DLD1 (cell line): ENCODE measurements around the gene ABTB1.

Experiments
- in situ Hi-C: cut with HindIII; loops from 2 replicates; pipeline ENCODE4 v1.10.0; 2017; ENCODE audit warnings: low sequenced_read_pairs

Gene ABTB1

DNA sequence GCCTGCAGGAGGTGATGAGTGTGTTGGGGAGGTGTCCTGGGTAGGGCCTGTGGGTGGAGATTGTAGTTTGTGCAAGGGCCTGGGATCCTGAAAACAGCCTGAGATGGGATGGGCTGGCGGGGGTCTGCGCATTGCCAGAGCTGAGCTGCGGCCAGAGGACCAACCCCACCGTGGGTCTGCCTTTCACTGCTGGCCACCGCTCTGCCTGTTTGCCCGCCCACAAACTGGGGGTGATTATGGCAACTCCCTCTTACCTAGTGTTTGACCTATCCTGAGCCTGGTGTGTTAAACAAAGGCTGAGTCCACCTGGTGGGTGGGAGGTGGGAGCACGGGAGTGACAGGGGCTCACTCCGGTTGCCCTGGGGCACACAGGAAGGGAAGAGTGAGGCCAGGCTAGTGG, 9.8 kb downstream of the ABTB1 start:
- in situ Hi-C loops: no loop called here

GRCh38 chr3:127684871-127685707, 12.3 kb downstream of the ABTB1 start:
- in situ Hi-C loops: no loop called here

DNA sequence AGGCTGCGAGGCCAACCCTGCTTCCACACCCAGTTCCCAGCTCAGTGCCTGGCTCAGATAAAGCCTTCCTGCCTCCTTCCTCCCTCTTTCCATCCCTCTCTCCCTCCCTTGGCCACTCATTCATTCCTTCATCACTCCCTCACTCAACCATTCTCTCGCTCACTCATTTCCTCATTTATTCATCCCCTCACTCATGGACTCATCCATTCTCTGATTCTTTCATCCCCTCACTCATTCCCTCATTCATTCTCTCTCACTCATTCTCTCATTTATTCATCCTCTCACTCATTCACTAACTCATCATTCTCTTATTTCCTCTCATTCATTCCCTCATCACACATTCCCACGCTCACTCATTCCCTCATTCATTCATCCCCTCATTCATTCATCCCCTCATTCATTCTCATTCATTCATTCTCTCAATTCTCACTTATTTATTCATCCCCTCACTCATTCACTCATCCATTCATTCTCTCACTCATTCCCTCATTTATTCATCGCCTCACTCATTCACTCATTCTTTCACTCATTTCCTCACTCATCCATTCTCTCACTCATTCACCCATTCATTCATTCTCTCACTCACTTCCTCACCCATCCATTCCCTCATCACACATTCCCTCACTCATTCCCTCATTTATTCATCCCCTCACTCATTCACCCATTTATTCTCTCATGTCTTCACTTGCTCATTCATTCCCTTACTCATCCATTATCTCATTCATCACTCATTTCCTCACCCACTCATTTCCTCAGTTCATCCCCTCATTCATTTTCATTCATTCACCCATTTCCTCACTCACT, 13.2 kb downstream of the ABTB1 start:
- in situ Hi-C loops: no loop called here

DNA sequence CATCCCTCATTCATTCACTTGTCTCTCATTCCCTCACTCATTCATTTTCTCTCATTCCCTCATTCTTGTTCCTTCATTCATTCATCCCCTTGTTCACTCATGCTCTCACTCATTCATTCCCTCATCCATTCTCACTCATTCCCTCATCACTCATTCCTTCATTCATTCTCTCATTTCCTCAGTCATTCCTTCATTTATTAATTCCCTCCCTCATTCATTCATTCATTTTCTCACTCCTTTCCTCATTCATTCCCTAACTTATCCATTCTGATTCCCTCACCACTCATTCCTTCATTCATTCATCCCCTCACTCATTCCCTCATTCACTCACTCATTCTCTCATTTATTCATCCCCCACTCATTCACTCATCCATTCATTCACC, 13.8 kb downstream of the ABTB1 start:
- in situ Hi-C loops: no loop called here

DNA sequence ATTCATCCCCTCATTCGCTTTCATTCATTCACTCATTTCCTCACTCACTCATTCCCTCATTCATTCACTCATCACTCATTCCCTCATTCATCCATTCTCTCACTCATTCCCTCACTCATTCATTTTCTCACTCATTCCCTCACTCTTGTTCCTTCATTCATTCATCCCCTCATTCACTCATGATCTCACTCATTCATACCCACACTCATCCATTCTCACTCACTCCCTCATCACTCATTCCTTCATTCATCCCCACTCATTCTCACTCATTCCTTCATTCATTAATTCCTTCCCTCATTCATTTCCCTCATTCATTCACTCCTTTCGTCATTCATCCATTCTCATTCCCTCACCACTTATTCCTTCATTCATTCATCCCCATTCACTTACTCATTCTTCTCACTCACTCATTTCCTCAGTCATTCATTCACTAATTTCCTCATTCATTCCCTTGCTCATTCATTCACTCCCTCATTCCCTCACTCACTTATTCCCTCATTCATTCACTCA, 14.5 kb downstream of the ABTB1 start:
- in situ Hi-C loops: no loop called here

GRCh38 chr3:127688022-127688415, 15.3 kb downstream of the ABTB1 start:
- in situ Hi-C loops: no loop called here

DNA sequence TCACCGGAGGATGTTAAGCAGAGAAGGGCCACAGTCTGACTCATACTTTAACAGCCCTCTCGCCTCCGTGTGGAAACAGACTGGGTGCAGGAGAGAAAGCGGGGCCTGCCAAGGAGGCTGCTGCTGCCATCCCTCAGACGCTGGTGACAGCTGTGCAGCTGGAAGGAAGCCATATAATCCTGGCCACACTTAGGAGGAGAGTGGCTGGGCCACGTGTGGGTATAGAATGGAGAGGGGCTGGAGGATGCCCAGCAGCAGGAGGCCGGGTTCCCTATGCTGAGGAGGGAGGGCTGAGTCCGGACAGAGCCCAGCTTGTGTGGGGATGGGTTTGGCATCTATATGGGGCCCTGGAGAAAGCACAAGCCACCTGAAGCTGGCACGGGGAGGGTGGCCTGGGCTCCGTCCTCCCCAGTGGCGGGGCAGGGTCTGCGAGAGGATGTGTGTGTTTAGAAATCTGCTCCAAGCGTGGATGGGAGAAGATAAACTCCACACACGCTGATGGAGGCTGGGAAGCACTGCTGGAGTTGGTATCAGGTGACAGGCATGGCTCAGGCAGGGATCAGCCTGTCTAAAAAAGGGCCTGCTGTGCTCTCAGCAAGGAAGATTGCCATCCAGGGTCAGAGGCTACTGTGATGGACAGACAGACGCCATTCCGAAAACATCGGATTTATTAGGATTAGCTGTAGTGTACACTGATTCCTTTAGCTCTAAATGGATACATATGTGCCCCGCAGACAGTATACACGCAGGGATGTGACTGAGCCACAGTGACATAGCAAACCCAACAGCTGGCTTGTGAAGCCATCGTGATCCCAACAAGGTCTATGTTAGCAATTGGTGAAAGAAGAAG, 15.9 kb downstream of the ABTB1 start:
- in situ Hi-C loops: no loop called here

DNA sequence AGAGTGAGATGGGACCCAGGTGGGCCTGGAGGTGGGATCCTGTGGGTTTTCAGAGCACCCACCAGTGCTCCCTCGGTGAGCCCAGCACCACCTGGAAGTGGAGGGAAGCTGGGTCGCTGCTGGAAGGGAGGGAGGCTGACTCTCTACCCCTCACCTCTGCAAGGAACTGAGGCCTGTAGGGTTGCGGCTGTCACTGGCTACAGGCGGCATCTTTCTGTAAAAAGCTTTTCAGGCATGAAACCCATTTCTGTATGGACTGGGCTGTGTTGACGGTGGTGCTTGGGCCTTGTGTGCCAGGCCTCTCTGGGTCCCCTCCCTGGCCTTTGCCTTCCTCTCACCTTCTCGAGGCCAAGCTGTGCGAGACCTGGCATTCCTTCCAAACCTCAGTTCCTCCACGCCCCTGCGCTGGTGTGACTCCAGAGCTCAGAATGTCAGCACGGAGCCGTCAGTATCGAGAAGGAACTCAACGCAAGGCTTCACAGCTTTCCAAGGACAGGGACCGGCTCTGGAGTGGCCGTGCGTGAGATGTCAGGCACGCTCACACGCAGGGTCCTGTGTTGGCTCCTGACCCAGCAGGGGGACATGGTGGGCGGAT, 16.6 kb downstream of the ABTB1 start:
- in situ Hi-C loops: no loop called here

GRCh38 chr3:127690106-127690505, 17.4 kb downstream of the ABTB1 start:
- in situ Hi-C loops: no loop called here

DNA sequence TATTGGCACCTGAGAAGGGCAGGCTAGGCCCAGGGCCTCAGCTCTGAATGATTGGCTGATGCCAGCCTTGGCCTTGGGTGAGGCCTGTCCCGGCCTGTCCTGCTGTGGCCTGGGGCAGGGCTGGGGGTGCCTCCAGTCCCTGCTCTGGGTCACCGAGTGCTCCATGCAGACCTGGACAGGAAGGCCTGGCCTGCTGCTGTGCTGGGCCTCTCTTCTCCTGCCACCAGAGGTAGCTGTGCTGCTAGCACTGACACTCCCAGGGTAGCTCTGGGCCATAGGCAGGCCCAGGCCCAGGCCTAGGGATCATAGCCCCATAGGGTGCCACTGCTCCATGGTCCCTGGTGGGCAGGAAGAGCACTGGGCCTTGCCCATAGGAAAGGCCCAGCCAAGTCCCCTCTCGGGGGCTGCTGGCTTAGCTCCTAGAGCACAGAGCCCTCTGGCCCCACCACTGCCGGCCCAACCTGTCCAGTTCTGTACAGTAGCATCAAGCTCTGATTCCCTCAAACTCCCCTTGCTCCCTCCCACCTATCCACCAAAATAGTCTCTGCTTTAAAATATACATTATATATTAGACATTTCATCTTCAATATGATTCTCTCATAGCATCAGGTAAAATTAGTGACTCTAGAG, 18.2 kb downstream of the ABTB1 start:
- in situ Hi-C loops: no loop called here

GRCh38 chr3:127691489-127691888, 18.7 kb downstream of the ABTB1 start:
- in situ Hi-C loops: no loop called here

GRCh38 chr3:127691974-127692373, 19.2 kb downstream of the ABTB1 start:
- in situ Hi-C loops: no loop called here

DNA sequence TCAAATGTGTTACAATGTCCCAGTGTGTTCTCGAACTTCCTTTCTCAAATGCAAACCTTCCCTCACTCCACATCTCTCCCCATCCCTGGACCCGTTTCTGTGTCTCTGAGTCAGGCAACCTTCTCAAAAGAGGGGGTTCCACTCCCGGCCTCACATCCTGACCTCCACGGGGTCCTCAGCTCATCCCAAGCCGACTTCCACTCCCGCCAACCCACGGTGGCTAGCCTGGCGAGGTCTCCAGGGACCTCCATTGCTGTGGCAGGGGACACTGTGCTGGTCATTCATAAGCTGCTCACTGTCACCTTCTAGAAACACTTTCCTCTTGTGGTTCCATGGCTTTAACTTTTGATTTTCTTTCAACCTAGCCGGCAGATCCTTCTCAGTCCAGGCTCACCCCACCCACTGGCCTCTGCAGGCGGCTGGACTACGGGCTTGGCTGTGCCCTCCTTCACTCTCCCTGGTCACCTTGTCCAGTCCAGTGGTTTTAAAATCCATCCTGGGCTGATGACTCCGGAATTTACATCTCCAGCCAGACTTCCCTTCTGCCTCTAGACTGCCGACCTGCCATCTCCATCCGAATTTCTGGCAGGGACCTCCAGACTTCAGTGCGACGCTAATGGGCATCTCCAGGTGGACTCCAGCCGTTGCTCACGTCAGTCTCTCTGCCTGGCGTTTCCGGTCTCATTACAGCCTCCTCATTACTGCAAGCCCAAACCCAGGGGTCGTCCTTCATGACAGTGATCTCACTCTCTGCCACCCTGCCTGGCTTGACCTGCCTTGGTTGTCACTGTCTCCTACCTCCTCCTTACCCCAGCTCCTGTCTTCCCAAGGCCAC, 20.0 kb downstream of the ABTB1 start:
- in situ Hi-C loops: no loop called here

DNA sequence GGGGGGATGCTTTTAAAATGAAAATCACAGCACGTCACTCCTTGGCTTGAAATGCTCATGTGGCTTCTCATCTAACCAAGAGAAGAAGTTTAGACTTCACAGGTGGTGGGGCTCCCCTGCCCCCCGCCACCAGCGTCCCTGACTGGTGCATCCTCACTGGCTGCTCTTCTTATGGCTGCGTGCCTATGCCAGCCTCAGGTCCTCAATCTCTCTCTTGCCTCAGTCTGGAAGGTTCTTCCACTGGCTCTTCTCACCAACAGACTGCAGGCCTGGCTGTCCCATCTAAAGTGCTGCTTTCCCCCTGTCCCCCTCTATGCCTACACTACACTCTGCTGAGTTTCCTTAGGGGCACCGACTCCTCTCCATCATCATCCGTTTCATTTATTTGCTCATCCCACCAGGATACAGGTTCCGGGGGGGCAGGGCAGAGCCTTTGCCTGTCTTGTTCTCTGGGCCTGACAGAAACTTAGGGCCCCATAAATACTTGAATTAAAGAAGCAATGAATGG, 20.6 kb downstream of the ABTB1 start:
- in situ Hi-C loops: no loop called here

- in situ Hi-C loops: no loop called here
Measured at GRCh38 chr3:127694467-127695215, 21.9 kb downstream of the ABTB1 start.

GRCh38 chr3:127697551-127698240, 24.9 kb downstream of the ABTB1 start:
- in situ Hi-C loops: no loop called here

DNA sequence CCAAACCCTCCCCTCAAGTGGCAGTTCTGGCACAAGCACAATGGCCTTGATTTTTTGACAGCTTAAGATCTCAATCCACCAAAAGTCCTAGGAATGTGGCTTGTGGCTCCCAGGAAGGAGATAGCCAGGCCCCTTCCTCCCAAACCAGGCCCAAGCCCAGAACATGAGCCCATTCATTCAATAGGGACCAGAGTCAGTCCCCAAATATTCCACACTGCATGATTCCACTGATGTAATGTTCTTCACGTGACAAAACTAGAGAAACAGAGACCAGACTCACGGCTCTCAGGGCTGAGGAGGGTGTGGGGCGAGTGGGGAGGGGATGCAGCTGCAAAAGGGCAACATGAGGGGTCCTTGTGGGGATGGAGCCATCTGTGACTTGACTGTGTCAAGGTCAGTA, 25.5 kb downstream of the ABTB1 start:
- in situ Hi-C loops: no loop called here
